22Rv1 (cell line): ENCODE results near the gene AGER.

Experiments
- CTCF ChIP-seq: fragments of 450-650 bp; IDR thresholded peaks from 2 replicates; pipeline ENCODE4 v1.5.1; 2017; ENCODE audit warnings: mild to moderate bottlenecking
- ZFX ChIP-seq: fragments of 450-650 bp; IDR thresholded peaks from 2 replicates; pipeline ENCODE4 v1.6.1; 2017; ENCODE audit warnings: antibody characterized with exemption, borderline replicate concordance

GRCh38 chr6:32170294-32170693 is 13.8 kb downstream of the AGER start:
- TF ChIP-seq CTCF (no peak), ZFX (no peak)
